GM19023 (cell line): Measurements from ENCODE around the gene RAP1GDS1.
"Not testable (repeated sequence)": the region's sequence is repeated elsewhere in the genome, so short reads cannot be mapped to it uniquely, and the experiment has no call there.

Source experiments
- ATAC-seq: cut with Tn5 transposase; IDR thresholded peaks from one replicate; pipeline ENCODE4 v1.9.1; 2021; ENCODE audit warnings: mild to moderate bottlenecking, moderate library complexity; ENCODE audit not compliant: unreplicated experiment

RAP1GDS1 gene

DNA sequence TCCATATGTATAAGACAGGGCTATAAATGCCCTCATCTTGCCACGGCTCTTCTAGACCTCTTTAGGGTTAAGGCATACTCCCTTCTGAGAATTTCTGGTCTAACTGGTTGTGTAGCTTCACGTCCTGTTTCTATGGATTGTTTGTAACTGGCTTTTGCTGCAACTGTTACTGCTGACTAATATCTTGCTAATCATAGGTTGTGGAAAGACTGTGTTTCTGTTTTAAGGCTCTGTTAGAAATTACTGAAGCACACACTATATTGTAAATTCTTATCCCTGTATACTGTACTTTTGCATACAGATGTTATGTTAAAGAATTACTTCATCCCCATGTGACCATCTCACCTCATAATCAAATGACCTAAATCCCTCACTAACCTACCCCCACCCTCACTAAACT is 218.4 kb downstream of the RAP1GDS1 start:
- not testable (repeated sequence) for ATAC-seq

DNA sequence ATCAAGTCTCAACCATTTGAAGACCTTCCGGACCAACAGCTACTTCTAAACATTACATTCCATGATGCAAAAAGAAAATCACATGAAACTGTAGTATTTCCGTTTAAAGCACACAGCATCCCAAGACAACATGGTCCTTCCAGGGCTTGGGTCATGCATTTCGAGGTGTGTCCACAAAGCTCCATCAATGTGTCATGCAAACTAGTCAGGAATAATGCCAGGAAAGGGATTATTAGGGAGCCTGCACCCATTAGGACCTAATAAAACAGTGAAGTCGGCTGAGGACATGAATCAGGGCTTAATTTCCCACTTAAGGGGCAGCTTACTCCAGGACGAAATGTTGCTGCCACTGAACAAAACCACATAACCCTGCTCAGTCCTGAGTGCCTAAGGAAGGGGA is 219.4 kb downstream of the RAP1GDS1 start:
- no peak for ATAC-seq

DNA sequence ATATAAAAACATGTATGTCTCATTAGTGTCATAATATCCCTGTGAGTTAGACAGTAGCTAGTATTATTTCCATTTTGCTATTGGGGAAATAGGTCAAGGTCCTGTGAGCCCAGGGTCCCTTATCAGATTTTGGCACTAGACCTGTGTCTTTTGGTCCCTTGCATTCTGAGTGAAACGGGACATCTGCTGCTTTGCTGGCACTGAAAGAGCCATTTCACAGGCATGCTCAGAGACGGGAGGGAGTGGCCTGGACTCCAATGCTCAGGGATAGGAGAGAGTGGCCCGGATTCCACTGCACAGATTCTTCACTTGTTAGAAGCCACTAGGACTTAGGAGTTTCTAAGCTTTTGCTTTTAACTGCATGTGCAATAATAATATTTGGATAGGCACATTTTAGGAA is 220.0 kb downstream of the RAP1GDS1 start:
- ATAC-seq, result no peak

DNA sequence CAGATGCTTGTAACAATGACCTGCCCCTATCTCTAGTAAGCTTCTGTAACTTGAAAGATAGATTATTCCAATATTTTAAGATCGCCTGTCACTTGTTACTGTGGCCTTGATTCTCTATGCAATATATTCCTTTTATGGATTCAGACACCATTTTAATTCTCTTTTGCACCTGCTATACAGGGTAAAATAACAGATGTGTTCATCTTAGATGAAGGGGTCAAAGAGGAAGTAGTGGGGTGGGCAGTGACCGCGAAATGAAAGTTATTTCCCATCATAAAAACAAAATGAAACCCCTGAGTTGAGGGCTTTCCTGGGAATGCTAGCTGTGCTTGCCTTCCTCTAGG is 221.3 kb downstream of the RAP1GDS1 start:
- peak; percentile 27 for ATAC-seq

DNA sequence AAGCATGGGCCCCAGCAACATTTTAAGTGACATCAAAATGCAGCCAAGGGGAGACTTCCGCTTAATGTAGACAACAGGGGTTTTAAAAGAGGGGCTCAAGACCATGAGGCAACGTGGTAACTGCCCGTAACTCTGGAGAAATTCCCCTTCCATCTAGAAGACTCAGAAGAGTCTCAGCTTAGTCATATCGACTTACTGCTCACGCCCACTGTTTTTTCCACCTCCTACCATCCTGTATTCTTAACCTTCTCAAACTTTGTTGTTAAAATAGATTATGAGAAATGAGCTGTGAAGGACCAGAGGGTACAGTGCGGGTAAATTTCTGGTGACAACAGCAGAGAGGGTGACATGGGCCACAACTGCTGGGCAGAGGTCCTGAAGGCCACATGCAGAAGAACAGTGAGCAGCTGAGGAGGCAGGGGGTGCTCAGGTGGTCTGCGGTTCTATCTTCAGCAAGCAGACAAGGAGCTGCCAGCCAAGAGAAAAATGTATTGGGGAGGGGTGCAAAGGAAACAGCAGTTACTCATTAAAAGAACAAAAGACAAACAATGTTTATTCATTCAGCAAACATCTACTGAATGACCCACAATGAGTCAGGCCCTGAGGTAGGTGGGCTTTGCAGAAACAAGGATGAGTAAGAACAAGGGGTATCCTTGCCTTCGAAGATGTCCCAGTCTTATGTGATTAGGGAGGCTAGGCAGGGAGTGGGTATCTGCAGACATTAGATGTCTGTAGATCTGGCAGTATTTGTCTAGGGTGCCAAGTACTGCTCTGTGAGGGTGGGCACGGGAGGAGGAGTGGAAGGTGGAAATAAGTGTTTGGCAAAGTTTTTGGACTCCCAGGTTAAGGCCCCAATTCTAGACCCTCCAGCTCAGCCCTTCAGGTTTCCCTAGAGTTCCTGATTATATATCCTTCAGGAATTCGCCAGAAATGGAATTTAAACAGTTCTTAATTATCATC is 221.9 kb downstream of the RAP1GDS1 start:
- peak; percentile 94 for ATAC-seq

DNA sequence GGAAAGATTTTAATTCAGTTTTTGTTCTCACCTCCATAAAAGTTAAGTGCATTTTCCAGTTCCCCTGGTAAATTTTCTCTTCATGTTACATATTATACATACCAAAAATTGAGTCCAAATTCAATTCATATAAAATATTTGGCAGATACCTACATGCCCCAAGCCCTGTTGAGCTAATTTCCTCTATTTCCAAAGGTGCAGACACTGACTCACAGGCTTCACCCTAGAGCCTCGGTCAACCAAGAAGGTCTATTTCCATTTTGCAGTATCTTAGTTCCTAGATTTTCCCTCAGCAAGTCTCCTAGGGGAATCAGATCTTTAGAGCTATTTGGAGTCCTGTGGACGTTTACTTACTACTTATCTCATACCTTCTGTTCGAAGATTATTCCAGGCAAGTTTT is 222.8 kb downstream of the RAP1GDS1 start:
- no peak for ATAC-seq

DNA sequence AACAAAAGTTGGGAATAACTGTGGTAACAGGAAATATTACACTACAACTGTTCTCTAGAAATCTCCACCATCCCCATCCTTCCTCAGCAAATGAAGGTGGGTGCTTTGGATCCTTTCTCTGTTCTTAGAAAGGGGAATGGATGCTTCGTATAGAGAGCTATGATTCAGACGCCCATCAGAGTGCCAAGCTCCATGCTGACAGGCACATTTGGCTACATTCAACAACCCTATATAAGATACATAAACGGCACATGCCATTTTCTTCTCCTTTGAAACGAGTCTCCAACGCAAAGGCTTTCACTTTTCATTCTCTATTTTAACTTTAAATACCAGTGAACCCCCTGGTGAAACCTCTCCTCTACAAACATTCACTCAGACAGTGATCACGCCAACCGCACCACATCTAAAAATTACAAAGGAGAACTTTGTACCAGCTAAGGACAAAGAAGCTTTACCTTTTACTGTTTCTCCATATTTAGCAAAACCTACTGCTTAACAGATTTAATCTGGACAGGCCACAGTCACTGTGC is 224.7 kb downstream of the RAP1GDS1 start:
- no peak for ATAC-seq

DNA sequence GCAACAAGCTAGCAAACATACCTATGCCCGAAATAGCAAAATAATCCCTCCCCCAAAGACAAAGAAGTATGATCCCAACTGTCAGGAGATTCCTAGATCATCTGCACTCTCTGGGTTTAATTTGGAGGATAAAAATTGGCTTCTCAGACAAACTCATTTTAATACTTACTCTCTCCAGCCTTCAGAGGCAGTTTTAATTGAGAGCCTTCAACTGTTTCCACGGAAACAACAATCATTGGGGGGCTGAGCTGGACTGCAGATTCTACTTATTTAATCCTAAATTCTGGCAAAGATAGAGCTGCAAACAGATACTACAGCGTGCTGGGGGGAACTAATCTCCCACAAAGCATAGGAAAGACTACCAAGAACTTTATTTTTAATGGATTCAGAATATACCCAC is 229.1 kb downstream of the RAP1GDS1 start:
- ATAC-seq, result no peak

DNA sequence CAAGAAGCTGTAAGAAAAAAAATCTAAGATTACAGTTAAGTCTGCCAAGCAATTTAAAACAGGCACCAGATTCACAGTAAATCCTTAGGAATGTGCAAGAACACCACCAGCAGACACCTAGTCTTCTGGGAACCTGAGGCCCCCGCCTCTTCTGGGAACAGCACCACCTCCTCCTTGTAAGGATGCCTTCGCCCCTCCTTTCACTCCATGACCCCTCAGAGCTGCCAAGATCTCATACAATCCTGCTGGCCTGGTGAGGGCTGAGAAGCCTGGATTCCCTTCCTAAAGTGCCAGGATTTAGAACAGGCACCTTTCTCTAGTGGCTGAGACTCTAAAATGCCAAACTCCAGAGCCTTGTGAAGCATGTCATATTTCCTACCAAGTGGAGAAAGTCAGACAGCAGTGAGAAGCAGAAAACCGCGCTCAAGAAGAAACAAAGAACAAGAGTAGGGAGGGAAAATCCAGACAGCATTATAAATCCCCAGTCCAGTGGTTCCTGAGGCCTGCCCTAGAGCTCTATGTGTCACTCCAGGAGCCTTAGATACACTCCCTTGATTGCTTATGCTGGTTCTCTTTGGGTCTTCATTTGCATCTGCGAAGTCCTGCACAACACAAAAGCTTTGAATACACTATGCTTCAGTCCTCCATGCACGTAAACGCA is 230.8 kb downstream of the RAP1GDS1 start:
- ATAC-seq, result no peak

DNA sequence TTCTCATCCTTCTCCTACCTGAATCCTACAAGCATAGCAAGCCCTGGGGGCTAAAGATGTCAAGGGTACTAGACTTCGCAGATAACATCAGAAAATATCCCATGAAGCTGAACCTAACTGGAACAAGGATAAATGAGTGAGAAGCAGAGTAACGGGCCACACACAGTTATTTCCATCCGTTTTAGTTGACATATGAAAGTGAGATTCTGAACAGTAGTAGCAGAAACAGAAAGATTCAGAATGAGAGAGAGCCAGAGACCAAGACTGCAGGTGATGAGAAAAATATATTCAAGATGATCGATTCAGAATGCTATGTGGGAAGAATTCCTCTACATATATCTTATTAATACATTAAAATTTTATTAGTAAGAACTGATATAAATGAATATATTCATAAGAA is 232.1 kb downstream of the RAP1GDS1 start:
- no peak for ATAC-seq
